Fibroblast of gingiva (primary cell): ENCODE results near the gene PPP4R4.
"Not testable (repeated sequence)": the region's sequence is repeated elsewhere in the genome, so short reads cannot be mapped to it uniquely, and the experiment has no call there.

Experiments used
- DNase-seq: peaks from one replicate; pipeline ENCODE4 v3.0.0-alpha.2; 2011; ENCODE audit warnings: low read depth

The PPP4R4 gene

DNA sequence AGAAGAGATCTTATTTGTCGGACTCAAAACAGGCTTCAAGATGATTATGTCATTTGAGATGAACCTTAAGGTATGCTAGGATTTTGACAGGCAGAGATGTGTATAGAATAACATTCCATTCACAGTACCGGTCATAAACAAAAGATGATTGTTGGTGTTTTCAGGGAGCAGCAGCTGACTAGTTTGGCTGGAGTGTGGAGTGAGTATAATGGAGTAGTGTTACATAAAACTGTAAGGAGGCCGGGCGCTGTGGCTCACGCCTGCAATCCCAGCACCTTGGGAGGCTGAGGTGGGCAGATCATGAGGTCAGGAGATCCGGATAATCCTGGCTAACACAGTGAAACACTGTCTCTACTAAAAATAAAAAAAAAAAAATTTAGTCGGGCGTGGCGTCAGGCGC, 95.0 kb downstream of the PPP4R4 start:
- DNase-seq, result no peak

DNA sequence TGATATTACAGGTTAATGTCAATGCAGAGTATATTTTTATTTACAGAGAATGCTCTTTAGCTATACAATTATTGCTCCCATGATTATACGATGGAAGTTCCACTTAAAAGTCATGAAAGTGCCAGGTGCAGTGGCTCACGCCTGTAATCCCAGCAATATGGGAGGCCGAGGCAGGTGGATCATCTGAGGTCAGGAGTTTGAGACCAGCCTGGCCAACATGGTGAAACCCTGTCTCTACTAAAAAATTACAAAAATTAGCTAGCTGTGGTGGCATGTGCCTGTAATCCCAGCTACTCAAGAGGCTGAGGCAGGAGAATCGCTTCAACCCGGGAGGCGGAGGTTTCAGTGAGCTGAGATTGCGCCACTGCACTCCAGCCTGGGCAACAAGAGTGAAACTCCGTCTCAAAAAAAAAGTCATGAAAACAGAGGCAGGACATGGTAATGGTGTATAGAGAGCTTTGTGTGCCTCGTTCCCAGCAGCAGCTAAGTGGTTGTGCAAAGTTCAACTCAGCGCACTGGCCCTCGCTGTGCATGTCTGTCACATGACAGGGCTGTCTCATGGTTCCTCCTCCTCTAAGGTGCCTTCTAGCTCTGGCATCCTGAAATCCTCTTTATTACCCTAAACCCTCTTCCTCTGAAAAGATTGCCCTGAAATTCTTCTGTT, 102.9 kb downstream of the PPP4R4 start:
- not testable (repeated sequence) for DNase-seq

GRCh38 chr14:94278731-94279130, 104.6 kb downstream of the PPP4R4 start:
- DNase-seq, result no peak

DNA sequence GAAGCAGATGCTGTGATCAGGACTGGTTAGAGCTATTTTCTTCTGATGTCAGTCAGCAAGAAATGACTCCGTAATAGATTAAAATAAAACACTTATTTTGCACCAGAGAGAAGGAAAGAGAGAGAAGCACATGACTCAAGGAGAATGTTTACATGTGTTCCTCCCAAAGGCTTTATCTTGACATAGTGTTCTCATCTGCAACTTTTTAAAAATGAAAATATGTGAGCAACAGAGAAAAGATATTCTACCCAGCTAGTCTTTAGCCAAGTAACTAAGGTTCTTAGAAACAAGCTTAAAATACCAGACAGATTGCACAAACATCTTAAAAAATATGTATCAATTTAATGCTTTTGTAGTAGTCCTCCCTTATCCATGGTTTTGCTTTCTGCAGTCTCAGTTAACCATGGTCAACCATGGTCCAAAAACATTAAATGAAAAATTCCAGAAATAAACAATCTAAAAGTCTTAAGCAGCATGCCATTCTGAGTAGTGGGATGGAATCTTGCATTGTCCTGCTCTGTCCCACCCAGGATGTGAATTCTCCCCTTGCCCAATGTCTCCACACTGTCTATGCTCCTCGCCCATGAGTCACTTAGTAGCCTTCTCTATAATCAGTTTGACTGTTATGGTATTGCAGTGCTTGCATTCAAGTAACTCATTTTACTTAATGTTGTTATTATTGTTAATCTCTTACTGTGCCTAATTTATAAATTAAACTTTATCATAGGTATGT, 109.0 kb downstream of the PPP4R4 start:
- peak; percentile 72 for DNase-seq

DNA sequence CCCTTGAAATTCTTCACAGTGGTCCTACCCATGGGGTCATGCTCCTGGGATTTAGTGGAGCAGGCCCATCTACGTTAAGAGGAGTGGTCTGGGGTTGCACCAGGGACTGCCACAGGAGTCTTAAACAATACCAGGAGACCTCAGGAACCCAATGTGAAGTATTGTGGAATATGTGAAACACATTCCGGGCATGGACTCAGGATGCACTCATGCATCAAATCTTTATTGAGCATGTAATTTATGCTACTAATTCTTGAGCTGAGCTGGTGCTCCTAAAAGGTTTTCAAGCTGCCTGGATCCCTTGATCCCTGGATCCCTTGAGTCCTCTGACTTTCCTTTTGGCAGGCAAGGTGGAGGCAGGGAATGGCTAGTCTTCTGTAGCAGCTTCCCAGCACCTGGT, 110.1 kb downstream of the PPP4R4 start:
- peak; percentile 18 for DNase-seq

GRCh38 chr14:94285158-94285557, 111.0 kb downstream of the PPP4R4 start:
- no peak for DNase-seq

DNA sequence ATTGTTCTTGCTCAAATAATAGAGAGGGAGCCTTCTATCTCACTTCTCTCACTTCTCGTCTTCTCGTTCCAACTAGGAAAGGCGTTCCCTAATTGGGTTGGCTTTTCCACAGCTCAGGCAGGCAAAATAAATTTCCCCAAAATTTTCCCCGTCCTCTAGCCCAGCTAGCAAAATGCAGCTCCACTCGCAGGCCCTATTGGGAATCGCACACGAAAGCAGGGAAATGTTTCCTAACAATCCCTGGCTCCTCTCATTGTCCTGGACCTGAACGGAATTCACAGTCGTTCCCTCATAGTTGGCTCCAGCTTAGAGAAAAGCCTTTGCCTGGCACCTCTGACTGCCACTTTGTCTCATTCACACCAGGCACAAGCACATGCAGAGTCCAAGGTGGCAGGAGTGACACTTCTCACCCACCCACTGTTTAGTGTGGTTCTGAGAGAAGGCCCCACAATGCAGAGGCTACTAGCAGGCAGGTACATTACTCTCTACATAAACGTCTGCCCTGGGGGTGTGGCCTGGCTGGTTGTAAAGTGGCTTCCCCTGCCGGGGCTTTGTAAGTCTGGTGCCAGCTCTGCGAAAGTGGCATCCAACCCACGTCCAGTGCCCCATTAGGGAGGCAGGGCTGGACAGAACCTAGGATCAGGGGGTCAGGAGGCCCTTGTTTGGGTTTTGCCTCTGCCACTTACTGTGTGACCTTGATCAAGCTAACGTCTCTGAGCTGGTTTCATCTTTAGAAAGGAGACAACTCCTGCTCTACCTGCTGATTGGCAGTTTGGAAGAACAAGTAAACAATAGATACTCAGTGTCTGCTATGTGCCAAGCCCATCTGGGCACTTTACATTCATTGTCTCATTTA, 114.7 kb downstream of the PPP4R4 start:
- DNase-seq, result no peak

DNA sequence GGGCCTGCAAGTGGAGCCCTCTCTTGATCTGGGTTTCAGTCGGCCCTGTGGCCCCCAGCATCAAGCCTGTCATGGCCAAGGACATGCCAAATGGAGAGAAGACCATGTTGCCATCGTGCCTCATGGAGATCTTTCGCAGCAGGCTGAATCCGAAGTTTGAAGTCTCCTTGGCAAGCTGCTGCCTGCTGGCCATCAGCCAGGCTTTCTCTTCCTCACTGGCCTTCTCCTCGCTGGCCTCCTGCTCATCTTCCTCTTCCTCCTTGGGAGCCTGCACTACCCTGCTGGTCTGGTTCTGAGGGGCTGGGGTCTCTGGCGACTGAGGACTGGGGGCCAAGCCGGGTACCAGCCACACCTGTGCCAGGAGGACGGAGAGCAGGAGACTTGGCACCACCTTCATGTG, 116.1 kb downstream of the PPP4R4 start:
- DNase-seq, result no peak

GRCh38 chr14:94291159-94291905, 117.2 kb downstream of the PPP4R4 start:
- no peak for DNase-seq

GRCh38 chr14:94291906-94292525, 117.9 kb downstream of the PPP4R4 start:
- no peak for DNase-seq

GRCh38 chr14:94292526-94292871, 118.4 kb downstream of the PPP4R4 start:
- no peak for DNase-seq

GRCh38 chr14:94292872-94293577, 118.9 kb downstream of the PPP4R4 start, which contains the start of gene SERPINA10:
TSS of gene SERPINA10 (minus strand) at chr14:94293268. CDS start at chr14:94290593, 2,675 bp downstream.
- no peak for DNase-seq

DNA sequence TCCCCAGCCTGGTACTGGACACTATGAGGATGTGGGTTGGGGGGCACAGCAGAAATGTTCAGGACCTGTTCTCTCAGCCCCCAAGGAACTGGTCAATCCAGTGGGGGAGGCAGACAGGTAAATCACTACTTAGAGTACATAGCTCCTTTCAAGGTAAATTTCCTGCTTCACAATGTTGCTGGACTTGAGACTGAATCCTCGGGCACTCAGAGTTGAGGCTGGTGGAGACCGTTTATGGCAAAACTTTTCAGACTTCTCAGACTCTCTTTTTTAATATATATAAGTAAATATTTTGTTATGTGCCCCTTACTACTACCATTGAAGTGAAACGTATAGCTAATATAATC, 119.4 kb downstream of the PPP4R4 start:
- DNase-seq, result no peak

- no peak for DNase-seq
Measured at GRCh38 chr14:94295360-94296180, 121.4 kb downstream of the PPP4R4 start.

GRCh38 chr14:94296181-94296545, 122.0 kb downstream of the PPP4R4 start:
- DNase-seq, result not testable (repeated sequence)

DNA sequence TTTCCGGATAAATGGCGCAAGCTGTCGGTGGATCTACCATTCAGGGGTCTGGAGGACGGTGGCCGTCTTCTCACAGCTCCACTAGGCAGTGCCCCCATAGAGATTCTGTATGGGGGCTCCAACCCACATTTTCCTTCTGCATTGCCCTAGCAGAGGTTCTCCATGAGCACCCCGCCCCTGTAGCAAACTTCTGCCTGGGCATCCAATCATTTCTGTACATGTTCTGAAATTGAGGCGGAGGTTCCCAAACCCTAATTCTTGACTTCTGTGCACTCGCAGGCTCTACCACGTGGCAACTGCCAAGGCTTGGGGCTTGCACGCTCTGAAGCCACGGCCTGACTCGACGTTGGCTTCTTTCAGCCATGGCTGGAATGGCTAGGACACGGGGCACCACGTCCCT, 124.0 kb downstream of the PPP4R4 start:
- DNase-seq, result no peak

DNA sequence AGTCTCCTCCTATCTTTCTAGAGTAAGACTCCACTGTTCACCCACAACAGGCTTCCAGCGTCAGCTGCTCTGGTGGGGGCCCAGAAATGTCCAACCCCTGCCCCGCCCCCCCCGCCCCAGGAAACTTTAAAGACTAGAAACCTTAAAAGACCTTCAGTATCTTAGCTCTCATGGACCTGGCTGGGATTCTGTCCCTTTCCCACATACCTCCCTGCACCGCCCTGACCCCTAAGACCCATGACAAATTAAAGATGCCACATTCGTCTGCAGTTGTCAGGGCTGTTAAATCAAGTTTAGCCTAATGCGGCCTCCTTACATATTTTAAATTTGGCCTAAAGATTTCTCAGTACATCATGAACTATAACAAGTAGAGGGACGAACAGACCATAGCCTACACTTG, 129.0 kb downstream of the PPP4R4 start:
- no peak for DNase-seq

- DNase-seq, result no peak
Measured at GRCh38 chr14:94304243-94304642, 130.1 kb downstream of the PPP4R4 start.

- DNase-seq, result no peak
Measured at GRCh38 chr14:94305620-94306019, 131.5 kb downstream of the PPP4R4 start.
